ENCODE measurements around the gene CERS5. TPM values are rescaled to one million over a fixed set of nuclear protein-coding genes. Genes with fewer than 3 reads are reported as not detected.
"Not testable (repeated sequence)": the region's sequence is repeated elsewhere in the genome, so short reads cannot be mapped to it uniquely, and the experiment has no call there.

Gene CERS5
- total RNA-seq, 1 experiment from 2014 or later = 56.0 TPM

DNA sequence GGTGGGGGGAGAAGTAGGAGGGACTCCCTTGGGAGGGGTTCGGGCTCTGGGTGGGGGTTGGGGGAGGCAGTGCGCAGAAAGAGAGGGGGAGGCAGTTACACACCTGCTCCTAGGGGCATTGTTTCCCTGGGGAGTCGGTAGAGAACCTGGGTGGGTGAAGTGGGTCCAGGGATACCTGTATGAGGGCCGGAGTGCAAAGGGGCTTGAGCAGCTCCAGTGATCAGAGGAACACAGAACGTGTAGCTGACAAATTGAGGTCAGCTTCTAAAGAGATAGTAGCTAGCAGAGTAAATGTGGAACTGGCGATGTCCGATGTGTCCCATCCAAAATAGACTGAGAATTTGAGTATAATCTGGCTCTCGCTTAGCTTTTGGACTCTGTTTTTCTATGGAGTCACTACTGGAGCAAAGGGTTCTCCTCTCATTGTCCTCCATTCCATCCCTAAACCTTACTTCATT, 81.5 kb downstream of the CERS5 start:
- DNase-seq (ENCODE audit: low spot score) = peak; percentile 41
- in situ Hi-C loops (cut with HindIII; ENCODE audit: low sequenced_read_pairs) = no loop called here

GRCh38 chr12:50084775-50085614, 82.2 kb downstream of the CERS5 start, which contains the start of gene SMARCD1:
SMARCD1 (plus strand) TSS chr12:50085342; CDS start chr12:50085370, 28 bp downstream.
- DNase-seq (ENCODE audit: low spot score) = peak; percentile 94
- in situ Hi-C loops (cut with HindIII; ENCODE audit: low sequenced_read_pairs) = no loop called here

DNA sequence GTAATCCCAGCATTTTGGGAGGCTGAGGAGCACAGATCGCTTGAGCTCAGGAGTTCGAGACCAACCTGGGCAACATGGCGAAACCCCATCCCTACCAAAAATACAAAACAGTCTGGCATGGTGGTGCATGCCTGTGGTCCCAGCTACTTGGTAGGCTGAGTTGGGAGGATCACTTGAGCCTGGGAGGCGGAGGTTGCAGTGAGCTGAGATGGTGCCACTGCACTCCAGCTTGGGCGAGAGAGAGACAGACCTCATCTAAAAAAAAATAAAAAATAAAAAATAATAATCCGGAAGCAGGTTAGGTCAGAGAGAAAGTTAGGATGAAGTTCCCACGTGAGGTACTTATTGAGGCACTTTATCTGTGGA, 82.8 kb downstream of the CERS5 start:
- DNase-seq (ENCODE audit: low spot score); in situ Hi-C loops (cut with HindIII; ENCODE audit: low sequenced_read_pairs): not testable (repeated sequence)

DNA sequence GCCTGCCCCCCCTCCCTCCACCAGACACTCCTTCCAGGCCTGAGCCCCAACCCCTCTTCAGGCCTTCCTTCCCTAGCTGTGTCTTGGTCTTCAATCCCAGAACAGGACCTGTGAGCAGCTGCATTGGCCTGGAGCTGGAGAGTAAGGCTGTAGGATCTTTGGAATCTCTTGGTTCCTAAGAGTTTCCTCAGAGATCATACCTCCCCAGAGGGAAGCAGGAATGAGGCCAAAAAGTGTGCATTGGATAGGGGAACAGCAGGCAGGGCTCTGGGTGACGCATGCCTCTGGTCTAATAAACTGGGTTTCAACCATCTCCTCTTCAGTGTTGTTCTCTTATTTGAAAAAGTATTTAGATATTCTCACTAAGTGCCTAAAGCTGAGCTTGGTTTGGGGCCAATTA, 83.9 kb downstream of the CERS5 start:
- no peak for DNase-seq (ENCODE audit: low spot score)
- in situ Hi-C loops (cut with HindIII; ENCODE audit: low sequenced_read_pairs) = no loop called here

- in situ Hi-C loops (cut with HindIII; ENCODE audit: low sequenced_read_pairs) = no loop called here
- no peak for DNase-seq (ENCODE audit: low spot score)
Measured at GRCh38 chr12:50082644-50083043, 84.5 kb downstream of the CERS5 start.

DNA sequence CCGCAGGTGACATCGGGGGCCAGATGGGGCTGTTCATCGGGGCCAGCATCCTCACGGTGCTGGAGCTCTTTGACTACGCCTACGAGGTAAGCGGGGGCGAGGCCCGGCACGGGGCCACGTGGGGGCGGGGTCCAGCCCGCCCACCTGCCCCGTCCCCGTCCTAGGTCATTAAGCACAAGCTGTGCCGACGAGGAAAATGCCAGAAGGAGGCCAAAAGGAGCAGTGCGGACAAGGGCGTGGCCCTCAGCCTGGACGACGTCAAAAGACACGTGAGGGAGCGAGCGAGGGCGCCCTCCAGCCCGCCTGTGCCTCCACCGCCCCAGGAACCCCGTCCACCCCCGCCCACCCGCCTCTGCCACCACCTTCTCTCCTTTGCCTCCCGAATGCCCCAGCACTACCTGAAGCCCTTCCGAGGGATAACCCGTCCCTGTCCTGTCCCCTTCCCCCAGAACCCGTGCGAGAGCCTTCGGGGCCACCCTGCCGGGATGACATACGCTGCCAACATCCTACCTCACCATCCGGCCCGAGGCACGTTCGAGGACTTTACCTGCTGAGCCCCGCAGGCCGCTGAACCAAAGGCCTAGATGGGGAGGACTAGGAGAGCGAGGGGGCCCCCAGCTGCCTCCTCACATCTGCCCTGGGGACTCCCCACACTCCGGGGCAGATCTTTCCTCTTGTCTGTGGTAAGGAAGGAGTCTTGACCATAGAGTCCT, 85.9 kb downstream of the CERS5 start:
- DNase-seq (ENCODE audit: low spot score) = no peak
- in situ Hi-C loops (cut with HindIII; ENCODE audit: low sequenced_read_pairs) = no loop called here

DNA sequence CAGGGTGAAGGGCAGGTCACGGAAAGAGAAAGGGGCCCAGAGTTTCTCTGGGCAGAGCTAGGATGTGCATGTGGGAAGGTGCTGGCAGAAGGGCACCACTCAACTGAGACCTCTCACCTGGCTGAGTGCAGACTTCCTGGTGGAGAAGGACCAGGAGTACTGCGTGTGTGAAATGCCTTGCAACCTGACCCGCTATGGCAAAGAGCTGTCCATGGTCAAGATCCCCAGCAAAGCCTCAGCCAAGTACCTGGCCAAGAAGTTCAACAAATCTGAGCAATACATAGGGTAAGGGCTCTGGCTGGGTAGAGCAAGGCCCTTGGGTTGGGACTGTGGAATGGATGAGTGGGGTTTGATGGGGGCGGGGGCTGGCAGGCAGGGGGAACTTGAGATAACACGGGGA, 87.4 kb downstream of the CERS5 start:
- in situ Hi-C loops (cut with HindIII; ENCODE audit: low sequenced_read_pairs) = no loop called here
- no peak for DNase-seq (ENCODE audit: low spot score)

Other genes starting within 250 kb of the CERS5 start
- not detected in 2 replicates for gene AQP2, start 216.6 kb downstream of the CERS5 start, total RNA-seq (2014; rRNA removed; shearing (Covaris generic))
- gene AQP5, start 205.5 kb downstream of the CERS5 start, total RNA-seq (2014; rRNA removed; shearing (Covaris generic)) = not detected in 2 replicates
- gene AQP6, start 194.4 kb downstream of the CERS5 start, total RNA-seq (2014; rRNA removed; shearing (Covaris generic)) = 0.37 and 1.6 TPM in 2 replicates
- gene RACGAP1, start 141.9 kb downstream of the CERS5 start, total RNA-seq (2014; rRNA removed; shearing (Covaris generic)) = 115 and 125 TPM in 2 replicates
- 9.2 and 13.1 TPM in 2 replicates for gene ASIC1, start 109.8 kb downstream of the CERS5 start, total RNA-seq (2014; rRNA removed; shearing (Covaris generic))
- 39.1 and 68.1 TPM in 2 replicates for gene SMARCD1, start 82.0 kb downstream of the CERS5 start, total RNA-seq (2014; rRNA removed; shearing (Covaris generic))
- not detected in 2 replicates for gene GPD1, start 63.4 kb downstream of the CERS5 start, total RNA-seq (2014; rRNA removed; shearing (Covaris generic))
- gene COX14, start 55.1 kb downstream of the CERS5 start, total RNA-seq (2014; rRNA removed; shearing (Covaris generic)) = 59.1 and 93.0 TPM in 2 replicates
- 14.5 and 33.7 TPM in 2 replicates for gene LIMA1, start 116.2 kb upstream of the CERS5 start, total RNA-seq (2014; rRNA removed; shearing (Covaris generic))
- not detected in 2 replicates for gene FAM186A, start 229.2 kb upstream of the CERS5 start, total RNA-seq (2014; rRNA removed; shearing (Covaris generic))
- 29.7 and 50.4 TPM in 2 replicates for gene LARP4, start 233.5 kb upstream of the CERS5 start, total RNA-seq (2014; rRNA removed; shearing (Covaris generic))

Measured in G401 (cell line).